ENCODE measurements around the gene VSTM4. TPM values are rescaled to one million over a fixed set of nuclear protein-coding genes. Genes with fewer than 3 reads are reported as not detected.
A peak's percentile ranks its signal among the peaks of the same experiment; 100 is the strongest.

The VSTM4 gene
- total and polyA plus RNA-seq, 11 donors = 5.6 to 22.1 (median 15.8) TPM

- intact Hi-C loops (cut with DNase I) = loop anchor here in 1 of 10 donors (10.0 kb wide), 1 partner anchor 411 kb away; no protein-coding TSS in a partner anchor
- ATAC-seq (no peak), DNase-seq (no peak)
- H3K4me1 ChIP-seq = no peaks in the 10 kb centered on the region
- no peak overlapping the region for H3K27ac ChIP-seq
- H3K9me3 ChIP-seq = no peaks in the 10 kb centered on the region
- H3K4me3 ChIP-seq = no peak overlapping the region
- no peaks in the 10 kb centered on the region for H3K27me3 ChIP-seq
- TF ChIP-seq CTCF (IDR thresholded peaks at IDR 0.05) (no peak), POLR2A (IDR thresholded peaks at IDR 0.05) (no peak)
- H3K36me3 ChIP-seq = no peaks in the 10 kb centered on the region
- 78 to 83% (median 81%) methylated on average over 5 of the region's 5 CpGs for WGBS, 4 donors
Observed at GRCh38 chr10:48993627-48994026, 121.7 kb downstream of the VSTM4 start.

GRCh38 chr10:48990226-48990625 is 125.1 kb downstream of the VSTM4 start:
- TF ChIP-seq POLR2A (IDR thresholded peaks at IDR 0.05) (no peak), CTCF (IDR thresholded peaks at IDR 0.05) (no peak)
- 86 to 96% (median 93%) methylated on average over 1 of the region's 1 CpG for WGBS, 4 donors
- no peak overlapping the region for H3K27ac ChIP-seq
- H3K9me3 ChIP-seq = no peaks in the 10 kb centered on the region
- intact Hi-C loops (cut with DNase I) = loop anchor here in 1 of 10 donors (10.0 kb wide), 1 partner anchor 415 kb away; no protein-coding TSS in a partner anchor
- H3K4me1 ChIP-seq = no peaks in the 10 kb centered on the region
- no peaks in the 10 kb centered on the region for H3K36me3 ChIP-seq
- H3K27me3 ChIP-seq = no peaks in the 10 kb centered on the region
- no peak for DNase-seq
- no peak for ATAC-seq
- H3K4me3 ChIP-seq = no peak overlapping the region

GRCh38 chr10:48985621-48986158 is 129.6 kb downstream of the VSTM4 start:
- Histone ChIP-seq H3K27me3 (no peaks in the 10 kb centered on the region), H3K27ac (no peak overlapping the region), H3K4me3 (no peak overlapping the region), H3K4me1 (peaks cover 0 to 6% (median 4%) of the 10 kb centered on the region in 12 donors), H3K9me3 (no peaks in the 10 kb centered on the region), H3K36me3 (no peaks in the 10 kb centered on the region)
- WGBS, 4 donors = 89 to 94% (median 93%) methylated on average over 5 to 7 of the region's 7 CpGs
- intact Hi-C loops (cut with DNase I) = loop anchor here in 4 of 10 donors (10.0 kb wide), 2 partner anchors 379 to 529 kb away; no protein-coding TSS in a partner anchor
- TF ChIP-seq POLR2A (IDR thresholded peaks at IDR 0.05) (no peak), CTCF (IDR thresholded peaks at IDR 0.05) (no peak)
- DNase-seq (no peak), ATAC-seq (peak in 1 of 4 donors; percentile 6)

GRCh38 chr10:48983648-48984351 is 131.5 kb downstream of the VSTM4 start:
- Histone ChIP-seq H3K9me3 (no peaks in the 10 kb centered on the region), H3K27ac (no peak overlapping the region), H3K36me3 (no peaks in the 10 kb centered on the region), H3K27me3 (no peaks in the 10 kb centered on the region), H3K4me3 (no peak overlapping the region), H3K4me1 (peaks cover 0 to 6% (median 4%) of the 10 kb centered on the region in 12 donors)
- TF ChIP-seq POLR2A (IDR thresholded peaks at IDR 0.05) = no peak
- no peak for TF ChIP-seq CTCF (IDR thresholded peaks at IDR 0.05)
- 77 to 87% (median 82%) methylated on average over 5 of the region's 5 CpGs for WGBS, 4 donors
- intact Hi-C loops (cut with DNase I) = loop anchor here (2.0 to 10.0 kb wide), 13 partner anchors 124 to 534 kb away; partner anchors contain the start of gene VSTM4 (in 3 of the 10)
- DNase-seq (no peak), ATAC-seq (no peak)

All from heart left ventricle (tissue), 16 donors.